ENCODE results near the gene CERK.
A peak's percentile ranks its signal among the peaks of the same experiment; 100 is the strongest.

The CERK gene

GRCh38 chr22:46728470-46728869 lies 9.6 kb downstream of the CERK start:
- DNase-seq: no peak

GRCh38 chr22:46727813-46728364 lies 10.2 kb downstream of the CERK start:
- no peak for DNase-seq

GRCh38 chr22:46726986-46727317 lies 11.1 kb downstream of the CERK start:
- DNase-seq: no peak

DNA sequence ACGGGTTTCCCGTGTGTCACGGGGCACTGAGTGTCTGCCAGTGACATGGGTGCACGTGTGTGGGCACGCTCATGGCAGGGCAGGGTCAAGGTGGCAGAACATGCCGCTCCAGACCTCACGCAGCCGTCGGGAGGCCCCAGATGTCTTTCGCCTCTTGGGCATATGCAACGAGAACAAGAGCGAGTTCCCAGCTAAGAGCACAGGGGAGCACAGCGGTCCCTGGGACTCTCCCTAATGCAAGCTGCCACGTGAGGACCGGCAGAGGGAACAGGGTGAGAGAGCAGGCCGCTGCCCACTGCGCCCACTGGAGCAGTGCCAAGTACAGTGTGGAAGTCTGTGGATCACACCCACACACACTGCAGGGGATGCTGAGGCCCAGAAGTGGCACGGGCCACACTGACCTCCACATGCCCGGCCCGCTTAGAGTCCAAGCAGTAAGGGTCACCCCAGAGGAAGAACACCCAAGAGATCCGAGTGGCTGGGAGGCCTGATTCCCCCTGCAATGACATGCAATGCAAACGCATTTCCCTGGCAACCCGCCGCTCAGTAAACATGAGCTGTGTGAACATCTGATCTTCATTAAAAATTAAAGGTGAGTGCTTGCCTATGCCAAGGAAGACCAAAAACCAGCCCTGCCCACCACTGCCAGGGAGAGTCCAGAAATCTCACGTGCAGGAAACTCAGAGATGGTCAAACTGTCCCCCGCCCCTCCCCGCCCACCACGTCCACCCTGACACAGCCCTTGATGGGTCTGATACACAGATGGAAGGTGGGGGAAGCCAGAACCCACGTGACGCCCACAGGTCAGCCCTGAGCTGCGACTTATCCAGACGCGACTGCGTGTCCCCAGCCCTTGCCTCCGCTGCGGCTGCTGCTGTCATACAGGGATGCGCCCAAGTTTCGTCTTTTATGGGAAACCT lies 11.7 kb downstream of the CERK start:
- peak; percentile 43 for DNase-seq

GRCh38 chr22:46725096-46725495 lies 13.0 kb downstream of the CERK start:
- DNase-seq: no peak

DNA sequence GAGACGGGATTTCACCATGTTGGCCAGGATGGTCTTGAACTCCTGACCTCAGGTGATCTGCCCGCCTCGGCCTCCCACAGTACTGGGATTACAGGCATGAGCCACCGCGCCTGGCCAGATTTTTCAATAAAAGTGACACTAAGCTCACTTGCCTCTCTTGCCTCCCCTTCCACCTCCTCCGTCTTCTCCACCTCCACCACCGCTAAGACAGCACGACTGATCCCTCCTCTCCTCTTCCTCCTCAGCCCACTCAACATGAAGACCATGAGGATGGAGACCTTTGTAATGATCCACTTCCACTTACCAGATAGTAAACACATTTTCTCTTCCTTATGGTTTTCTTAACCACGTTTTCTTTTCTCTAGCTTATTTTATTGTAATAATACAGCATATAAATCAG lies 14.2 kb downstream of the CERK start:
- DNase-seq: no peak

DNA sequence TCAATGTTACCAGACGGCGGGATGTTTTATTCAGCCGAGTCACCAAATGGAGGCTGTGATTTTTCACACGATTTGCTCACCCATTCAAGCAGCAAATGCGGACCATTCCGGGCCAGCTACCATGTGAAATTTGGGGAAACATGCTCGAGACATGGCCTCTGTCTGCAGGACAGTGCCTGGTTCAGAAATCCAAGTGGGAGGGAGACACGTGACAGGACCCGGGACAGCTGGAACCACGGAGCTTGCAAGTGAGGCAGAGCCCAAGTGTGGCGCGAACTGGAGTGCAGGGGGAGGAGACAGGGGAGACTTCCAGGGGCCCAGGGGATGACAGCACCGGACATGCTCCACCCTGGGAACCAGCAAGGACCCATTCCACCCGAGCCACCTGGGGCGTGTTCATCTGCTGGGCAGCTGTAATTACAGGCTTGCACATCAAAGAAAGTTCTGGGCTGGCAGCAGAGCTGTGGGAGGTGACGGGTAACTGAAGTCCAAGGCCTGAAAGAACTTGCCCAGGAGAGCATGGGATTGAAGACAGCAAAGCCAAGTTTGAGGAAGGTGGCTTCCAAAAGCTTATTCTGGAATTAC lies 16.5 kb downstream of the CERK start:
- no peak for DNase-seq

- no peak for DNase-seq
Observed at GRCh38 chr22:46719921-46720320, 18.1 kb downstream of the CERK start.

- no peak for DNase-seq
Observed at GRCh38 chr22:46714550-46714949, 23.5 kb downstream of the CERK start.

DNA sequence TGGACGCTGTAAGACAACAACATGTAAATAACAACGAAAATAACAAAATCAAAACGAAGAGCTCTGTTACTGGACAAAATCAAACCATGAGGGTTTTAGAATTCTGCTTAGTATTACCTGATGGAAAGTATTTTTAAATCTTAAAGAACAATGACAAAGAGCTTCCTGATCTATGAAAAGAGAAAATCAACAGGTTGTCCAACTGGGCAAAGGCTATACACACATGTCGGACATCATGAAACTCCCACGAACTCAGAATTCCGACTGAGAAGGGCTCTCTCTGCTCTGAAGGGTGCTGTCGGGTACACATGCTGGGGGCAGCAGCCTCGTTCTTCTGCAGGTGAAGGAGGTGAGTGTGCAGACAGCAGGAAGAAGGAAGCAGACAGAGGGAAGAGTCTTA lies 25.8 kb downstream of the CERK start:
- DNase-seq: no peak

- no peak for DNase-seq
Observed at GRCh38 chr22:46710806-46711205, 27.2 kb downstream of the CERK start.

DNA sequence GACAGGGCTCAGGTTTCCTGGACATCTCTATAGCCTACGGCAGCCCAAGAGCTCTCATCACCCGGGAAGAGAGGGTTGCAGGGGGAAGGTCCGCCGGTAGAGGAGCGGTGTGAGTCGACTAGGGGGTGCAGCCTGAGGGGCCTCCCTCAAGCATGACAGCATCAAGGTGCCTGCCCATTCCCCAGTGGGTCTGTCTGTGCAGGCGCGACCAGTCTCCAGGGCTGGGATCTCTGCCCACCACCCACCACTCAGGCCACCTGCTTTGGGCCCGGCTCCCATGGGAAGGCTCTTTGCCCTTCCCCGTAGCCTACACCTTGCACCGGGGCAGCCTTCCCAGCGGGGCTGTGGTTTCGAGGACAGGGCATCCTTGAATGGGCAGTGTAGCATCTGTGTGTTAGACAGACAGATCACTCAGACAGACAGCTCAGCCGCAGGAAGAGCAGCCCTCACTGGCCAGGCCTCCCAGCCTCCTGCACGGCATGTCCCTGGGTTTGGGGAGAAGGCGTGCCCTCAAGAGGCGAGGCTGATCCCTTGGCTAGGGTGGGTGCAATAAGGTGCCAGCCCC lies 29.2 kb downstream of the CERK start:
- no peak for DNase-seq

- no peak for DNase-seq
Observed at GRCh38 chr22:46707827-46708570, 30.1 kb downstream of the CERK start.

GRCh38 chr22:46707305-46707704 lies 30.7 kb downstream of the CERK start:
- DNase-seq: no peak

DNA sequence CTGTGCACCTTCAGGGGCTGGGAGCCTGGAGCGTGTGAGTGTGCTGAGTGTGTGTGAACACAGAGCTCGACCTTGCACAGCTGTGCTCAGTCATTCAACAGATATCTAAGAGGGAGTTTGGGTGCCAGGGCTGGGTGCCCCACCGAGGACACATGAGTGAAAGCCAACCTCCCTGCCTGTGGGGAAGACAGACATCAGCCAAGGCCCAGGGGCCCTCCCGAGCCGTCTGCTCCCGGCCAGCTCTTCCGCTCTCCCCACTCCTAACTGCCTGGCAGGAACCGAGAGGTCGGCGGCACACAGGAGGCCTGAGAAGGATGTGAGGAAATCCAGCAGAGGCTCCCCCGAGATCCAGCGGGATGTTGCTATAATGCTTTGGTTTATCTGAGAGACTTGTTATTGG lies 32.0 kb downstream of the CERK start:
- no peak for DNase-seq

GRCh38 chr22:46703996-46704370 lies 34.1 kb downstream of the CERK start:
- DNase-seq: no peak

DNA sequence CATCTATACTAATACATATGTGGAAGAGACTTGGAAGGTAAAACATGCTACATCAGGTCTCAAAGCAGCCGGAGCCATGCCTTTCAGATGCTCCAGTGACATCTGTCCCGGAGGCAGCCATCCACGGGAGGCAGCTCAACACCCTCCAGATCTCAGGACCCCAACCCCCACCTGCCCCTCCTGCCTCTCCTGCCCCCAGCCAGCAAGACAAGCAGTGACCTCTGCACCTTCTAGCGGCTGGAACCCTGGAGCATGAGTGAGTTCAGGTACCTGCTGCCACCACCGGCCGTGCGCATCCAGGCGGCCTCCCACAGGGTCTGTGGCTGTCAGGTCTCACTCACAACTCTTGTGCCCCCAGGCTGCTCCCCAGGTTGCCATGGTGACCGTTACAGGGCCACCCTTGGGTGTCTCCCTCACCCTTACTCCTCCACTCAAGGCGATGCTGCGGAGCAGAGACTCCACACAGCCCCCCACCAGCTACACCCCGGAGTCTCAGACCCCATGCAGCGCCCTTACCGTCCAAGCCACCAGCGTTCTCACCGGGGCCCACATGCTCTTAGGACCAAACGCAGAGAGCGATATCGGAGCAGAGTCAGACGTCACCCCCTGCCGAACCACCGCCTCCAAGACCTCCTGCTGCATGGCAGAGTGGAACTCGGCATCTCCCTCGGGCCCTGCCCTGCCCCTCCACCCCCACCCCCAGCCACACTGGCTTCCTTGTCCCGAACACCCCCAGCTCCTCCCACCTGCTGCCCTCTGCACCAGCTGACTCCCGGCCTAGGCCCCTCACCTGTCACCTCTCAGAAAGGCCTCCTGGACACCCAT lies 34.7 kb downstream of the CERK start:
- DNase-seq: no peak

DNA sequence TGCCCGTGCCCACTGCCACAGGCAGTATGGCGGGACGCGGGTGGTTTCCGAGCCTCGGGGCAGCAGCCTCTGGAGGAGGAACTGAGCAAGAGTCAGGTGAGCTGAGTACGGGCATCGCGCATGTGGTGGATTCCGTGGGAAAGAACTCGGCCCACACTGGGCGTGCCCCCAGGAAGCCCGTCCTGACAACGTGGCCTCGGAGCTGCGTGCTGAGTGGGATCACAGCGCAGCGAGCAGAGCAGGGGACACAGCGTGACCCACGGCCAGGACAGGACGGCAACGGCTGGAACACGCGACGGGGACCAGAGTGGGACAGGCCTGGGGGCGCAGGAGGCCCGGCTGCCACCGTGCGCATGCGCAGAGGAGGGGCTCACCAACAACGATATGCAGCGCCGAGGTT lies 36.8 kb downstream of the CERK start:
- no peak for DNase-seq

GRCh38 chr22:46699091-46699490 lies 39.0 kb downstream of the CERK start:
- DNase-seq: no peak

- DNase-seq: no peak
Observed at GRCh38 chr22:46697811-46698515, 40.1 kb downstream of the CERK start.

GRCh38 chr22:46696614-46697013 lies 41.4 kb downstream of the CERK start:
- no peak for DNase-seq

DNA sequence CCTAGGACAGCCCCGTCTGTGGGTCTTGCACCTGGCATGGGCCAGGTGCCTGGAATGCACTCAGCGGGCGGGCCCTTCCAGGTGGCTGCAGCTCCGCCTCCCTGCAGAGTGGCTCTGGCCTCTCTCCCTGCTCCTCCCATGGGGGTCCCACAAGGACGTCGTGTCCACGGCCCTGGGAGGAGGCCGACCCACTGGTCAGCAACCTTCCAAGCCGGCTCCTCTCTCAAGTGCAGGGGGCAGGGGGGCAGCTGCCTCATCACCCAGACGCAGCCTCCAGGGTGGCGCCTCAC lies 41.9 kb downstream of the CERK start:
- DNase-seq: no peak

All from DMS153 (cell line).